HG02610 (cell line): ENCODE data around the gene TUBB1.

Experiments
- ATAC-seq: cut with Tn5 transposase; IDR thresholded peaks from one replicate; pipeline ENCODE4 v1.9.1; 2021; ENCODE audit warnings: mild to moderate bottlenecking, moderate library complexity; ENCODE audit not compliant: unreplicated experiment

TUBB1 gene

DNA sequence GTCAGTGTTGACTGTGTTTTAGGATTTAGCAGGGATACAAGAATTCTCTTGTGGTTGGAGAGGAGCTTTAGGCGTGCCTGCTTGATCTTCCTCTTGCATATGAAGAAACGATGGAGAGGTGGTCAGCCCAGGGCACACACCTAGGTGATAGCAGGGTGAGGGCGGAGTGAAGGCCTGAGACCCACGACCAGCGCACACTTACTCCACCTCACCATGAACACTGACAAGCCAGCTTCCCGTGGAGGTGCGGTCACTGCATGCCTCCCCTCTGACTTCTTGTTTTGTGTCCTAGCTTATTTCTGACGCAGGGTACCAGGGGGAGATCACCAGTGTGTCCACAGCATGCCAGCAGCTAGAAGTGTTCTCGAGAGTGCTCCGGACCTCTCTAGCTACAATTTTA is 30.0 kb upstream of the TUBB1 start:
- ATAC-seq, result no peak

- no peak for ATAC-seq
These were observed 28.4 kb upstream of the TUBB1 start for GRCh38 chr20:58990651-58991445.

GRCh38 chr20:58991715-58992114 is 27.5 kb upstream of the TUBB1 start:
- no peak for ATAC-seq

DNA sequence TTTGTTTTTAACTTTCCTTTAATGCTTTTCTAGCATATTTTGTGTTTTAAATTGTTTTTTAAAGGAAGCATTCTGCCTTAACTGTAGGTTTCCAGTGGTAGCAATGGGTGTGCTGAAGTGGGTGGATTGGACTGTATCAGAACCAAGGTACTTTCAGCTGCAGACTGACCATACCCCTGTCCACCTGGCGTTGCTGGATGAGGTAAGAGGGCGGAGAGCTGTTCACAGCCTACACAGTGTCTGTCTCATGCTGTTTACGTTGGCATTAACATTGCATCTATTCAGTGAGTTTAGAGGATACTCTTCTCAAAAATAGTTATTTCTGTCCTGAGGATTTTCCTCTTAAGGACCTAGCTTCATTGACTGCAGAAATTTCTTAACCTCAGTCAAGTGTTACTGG is 26.3 kb upstream of the TUBB1 start:
- no peak for ATAC-seq

- no peak for ATAC-seq
These were observed 25.6 kb upstream of the TUBB1 start for GRCh38 chr20:58993332-58994248.

- no peak for ATAC-seq
These were observed 24.7 kb upstream of the TUBB1 start for GRCh38 chr20:58994390-58995159.

DNA sequence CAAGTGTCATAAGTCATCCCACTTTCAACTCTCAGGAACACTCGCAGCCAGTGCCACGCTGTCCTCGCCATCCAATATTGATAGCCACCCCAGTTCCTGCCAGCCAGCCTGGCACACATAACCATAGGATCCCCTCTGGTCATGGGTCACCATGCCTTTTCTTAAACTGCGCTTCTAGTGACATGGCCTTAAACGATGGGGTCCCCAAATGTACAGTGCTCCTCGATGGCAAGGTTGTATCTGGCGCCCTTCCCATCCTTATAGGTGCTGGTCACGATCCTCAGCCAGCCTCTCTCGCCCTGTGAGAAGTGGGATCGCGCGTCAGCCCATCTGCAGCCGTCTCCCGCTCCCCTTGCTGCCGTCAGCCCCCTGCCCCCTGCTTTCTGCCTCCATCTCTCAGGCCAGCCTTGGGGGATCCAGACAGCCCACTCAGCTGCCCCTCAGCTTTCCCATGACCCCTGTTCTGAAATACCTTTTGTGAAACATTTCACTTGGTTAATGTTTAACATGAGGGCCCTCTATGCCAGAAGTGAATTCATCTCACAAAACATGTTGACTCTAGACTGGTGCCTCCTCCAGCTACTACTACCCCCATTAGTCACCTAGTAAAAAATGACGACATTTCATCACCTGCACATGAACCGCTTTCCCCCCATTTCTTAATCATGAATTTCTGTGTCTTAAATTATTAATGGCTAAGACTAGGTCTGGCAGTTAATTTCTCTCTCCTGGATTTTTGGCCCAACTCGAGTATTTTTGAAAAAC is 23.6 kb upstream of the TUBB1 start:
- ATAC-seq, result no peak

GRCh38 chr20:58996226-58996611 is 23.0 kb upstream of the TUBB1 start:
- ATAC-seq, result no peak

- ATAC-seq, result no peak
These were observed 22.0 kb upstream of the TUBB1 start for GRCh38 chr20:58997141-58997770.

GRCh38 chr20:58998656-58999055 is 20.6 kb upstream of the TUBB1 start:
- ATAC-seq, result no peak

GRCh38 chr20:59000326-59000725 is 18.9 kb upstream of the TUBB1 start:
- ATAC-seq, result no peak

GRCh38 chr20:59001068-59001448 is 18.2 kb upstream of the TUBB1 start:
- no peak for ATAC-seq

DNA sequence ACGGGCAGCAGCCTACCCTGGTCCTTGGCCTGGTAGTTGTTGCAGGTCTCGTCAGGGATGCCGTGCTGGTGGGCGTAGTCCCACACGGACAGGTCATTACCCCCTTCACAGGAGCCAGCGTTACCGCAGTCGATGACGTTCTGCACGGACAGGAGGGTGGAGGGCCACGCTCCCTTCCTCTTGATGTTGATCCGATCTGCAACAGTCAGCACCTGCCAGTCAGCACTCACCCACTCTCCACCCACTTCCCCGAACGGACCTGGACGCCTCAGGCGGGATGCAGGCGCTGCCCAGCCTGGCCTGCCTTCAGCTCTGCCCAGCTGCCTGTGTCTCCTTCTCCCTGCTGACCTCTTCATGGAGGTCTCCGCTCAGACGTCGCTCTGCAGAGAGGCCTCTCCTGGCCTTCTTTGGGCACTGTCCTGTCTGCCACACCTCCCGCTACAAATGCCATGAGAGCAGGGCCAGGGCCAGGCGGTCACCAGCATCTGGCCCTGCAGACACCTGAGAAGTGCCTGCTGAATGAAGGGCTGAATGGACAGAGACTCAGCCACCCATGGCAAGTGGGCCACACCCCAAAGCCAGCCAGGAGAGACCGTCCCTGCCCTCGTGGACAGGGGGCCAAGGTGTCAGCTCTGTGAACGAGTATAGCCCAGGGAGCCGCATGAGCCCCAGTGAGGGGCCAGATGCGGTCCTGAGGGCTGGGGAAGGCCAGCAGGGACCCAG is 17.6 kb upstream of the TUBB1 start:
- ATAC-seq, result no peak

GRCh38 chr20:59002388-59002787 is 16.8 kb upstream of the TUBB1 start:
- ATAC-seq, result no peak

- ATAC-seq, result no peak
These were observed 16.3 kb upstream of the TUBB1 start for GRCh38 chr20:59002874-59003399.

DNA sequence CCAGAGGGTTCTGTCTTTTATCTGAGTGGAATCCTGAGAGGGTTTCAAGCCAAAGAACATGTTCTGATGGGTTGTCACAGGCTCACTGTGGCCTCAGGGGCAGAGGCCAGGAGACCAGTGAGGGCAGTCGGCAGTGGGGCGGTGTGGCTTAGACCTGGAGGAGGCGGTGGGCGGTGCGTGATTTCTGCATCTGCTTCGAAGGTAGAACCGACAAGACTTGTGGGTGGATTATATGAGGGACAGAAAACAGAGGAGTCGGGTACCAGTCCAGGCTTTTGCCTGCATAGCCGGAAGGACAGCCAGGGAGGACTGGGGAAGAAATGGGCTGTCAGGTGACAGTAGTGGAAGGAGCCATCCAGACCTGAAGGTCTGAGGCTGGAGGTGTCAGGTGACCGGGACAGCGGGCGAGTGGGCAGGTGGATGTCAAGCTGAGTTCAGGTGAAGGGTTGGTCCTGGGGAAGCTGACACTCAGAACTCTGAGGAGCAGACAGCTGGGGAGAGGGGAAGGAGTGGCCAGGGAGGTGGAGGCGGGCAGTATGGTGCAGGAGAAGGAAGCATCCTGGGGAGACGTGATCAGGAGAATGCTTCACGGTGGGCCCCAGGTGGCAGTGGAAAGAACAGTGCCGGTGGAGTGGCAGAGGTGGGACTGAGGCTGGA is 15.3 kb upstream of the TUBB1 start:
- ATAC-seq, result no peak

- no peak for ATAC-seq
These were observed 14.8 kb upstream of the TUBB1 start for GRCh38 chr20:59004493-59004762.

- ATAC-seq, result peak; percentile 43
These were observed 14.3 kb upstream of the TUBB1 start for GRCh38 chr20:59004763-59005522.
